Thymus (tissue), 11 donors: ENCODE measurements around the gene PPP1R1B. TPM values are rescaled to one million over a fixed set of nuclear protein-coding genes. Genes with fewer than 3 reads are reported as not detected.

Source experiments
- DNase-seq, 9 donors: peaks; one replicate each; pipeline ENCODE4 v3.0.0-alpha.2; 2013; ENCODE audit warnings: low spot score in 9 of 9, low read depth in 6 of 9, missing footprints in 1 of 9
- H3K27ac ChIP-seq, 2 donors: one replicate each; pipeline ENCODE4 v1.5.1; 2013; ENCODE audit warnings: control low read depth in 1 of 2, low read depth in 1 of 2, low read length in 1 of 2, mild to moderate bottlenecking in 1 of 2, moderate library complexity in 1 of 2
- H3K27me3 ChIP-seq, 2 donors: one replicate each; pipeline ENCODE4 v1.5.1; 2013; ENCODE audit warnings: low read length in 1 of 2; ENCODE audit not compliant: control insufficient read depth in 2 of 2, insufficient read depth in 1 of 2
- H3K36me3 ChIP-seq, 2 donors: one replicate each; pipeline ENCODE4 v1.5.1; 2013; ENCODE audit warnings: low read length in 1 of 2, mild to moderate bottlenecking in 1 of 2, moderate library complexity in 1 of 2; ENCODE audit not compliant: control insufficient read depth in 2 of 2, insufficient read depth in 2 of 2
- H3K4me1 ChIP-seq, 2 donors: one replicate each; pipeline ENCODE4 v1.5.1; 2013; ENCODE audit warnings: low read length in 2 of 2; ENCODE audit not compliant: control insufficient read depth in 2 of 2, insufficient read depth in 2 of 2
- H3K4me3 ChIP-seq, 2 donors: one replicate each; pipeline ENCODE4 v1.5.1; 2013; ENCODE audit warnings: low read length in 2 of 2, control low read depth in 1 of 2, mild to moderate bottlenecking in 1 of 2
- H3K9me3 ChIP-seq, 2 donors: one replicate each; pipeline ENCODE4 v1.5.1; 2013; ENCODE audit warnings: low read length in 1 of 2, mild to moderate bottlenecking in 1 of 2; ENCODE audit not compliant: control insufficient read depth in 2 of 2, insufficient read depth in 1 of 2
- WGBS: extraction: QIAGEN DNeasy Blood & Tissue Kit; methylation state at CpG from one replicate; pipeline ENCODE4 v1.1.7; 2013; 5-methylcytosine and 5-hydroxymethylcytosine counted together
- polyA plus RNA-seq: library from polyadenylated mRNA; stranded (reverse); fragments of 200-250 nt; gene quantifications from one replicate; pipeline ENCODE4 v1.2.3, GENCODE V29; 2013
- total RNA-seq: library from RNA; stranded (reverse); fragments of 120-200 nt; gene quantifications from one replicate; pipeline ENCODE4 v1.2.4, GENCODE V29; 2013
- donor health status: healthy.

Gene PPP1R1B
- total and polyA plus RNA-seq, 2 donors, result 1.3 to 1.8 TPM

- no peaks in the 10 kb centered on the region for H3K36me3 ChIP-seq
- peaks cover 0 to 4% of the 10 kb centered on the region in 2 donors for H3K9me3 ChIP-seq
- H3K4me1 ChIP-seq, result no peaks in the 10 kb centered on the region
- H3K27me3 ChIP-seq, result peaks cover 93 to 100% of the 10 kb centered on the region in 2 donors
- no peak for DNase-seq
- H3K4me3 ChIP-seq, result no peak overlapping the region
- WGBS, result 8% methylated on average over 31 of the region's 31 CpGs
- H3K27ac ChIP-seq, result no peak overlapping the region
Measured at GRCh38 chr17:39604911-39605491, 21.8 kb upstream of the PPP1R1B start.

- Histone ChIP-seq H3K4me1 (no peaks in the 10 kb centered on the region), H3K36me3 (no peaks in the 10 kb centered on the region), H3K4me3 (no peak overlapping the region), H3K27ac (no peak overlapping the region), H3K9me3 (peaks cover 0 to 4% of the 10 kb centered on the region in 2 donors), H3K27me3 (peaks cover 92 to 99% of the 10 kb centered on the region in 2 donors)
- no peak for DNase-seq
- WGBS, result 3% methylated on average over 102 of the region's 102 CpGs
Measured at GRCh38 chr17:39605492-39606433, 21.0 kb upstream of the PPP1R1B start.

- no peak for DNase-seq
- WGBS, result 4% methylated on average over 66 of the region's 66 CpGs
- Histone ChIP-seq H3K4me3 (peak overlapping the region in 1 of 2 donors; percentile 5), H3K36me3 (no peaks in the 10 kb centered on the region), H3K27ac (no peak overlapping the region), H3K27me3 (peaks cover 89 to 98% of the 10 kb centered on the region in 2 donors), H3K4me1 (no peaks in the 10 kb centered on the region), H3K9me3 (peaks cover 0 to 4% of the 10 kb centered on the region in 2 donors)
Measured at GRCh38 chr17:39606434-39607056, 20.2 kb upstream of the PPP1R1B start.

GRCh38 chr17:39607057-39607850, 19.5 kb upstream of the PPP1R1B start:
- Histone ChIP-seq H3K36me3 (no peaks in the 10 kb centered on the region), H3K9me3 (peaks cover 0 to 4% of the 10 kb centered on the region in 2 donors), H3K4me3 (no peak overlapping the region), H3K27ac (no peak overlapping the region), H3K27me3 (peaks cover 84 to 98% of the 10 kb centered on the region in 2 donors), H3K4me1 (no peaks in the 10 kb centered on the region)
- WGBS, result 8% methylated on average over 40 of the region's 40 CpGs
- no peak for DNase-seq

GRCh38 chr17:39607851-39608130, 19.0 kb upstream of the PPP1R1B start, which contains the start of gene NEUROD2:
Gene NEUROD2, minus strand, starts transcription at chr17:39607920. Its CDS starts 1,321 bp downstream, at chr17:39606599.
- peak within 1 kb of the TSS in 1 of 2 donors; percentile 5 for H3K4me3 ChIP-seq
- H3K36me3 ChIP-seq, result no peaks in the 10 kb centered on the region
- DNase-seq, result no peak
- H3K4me1 ChIP-seq, result no peaks in the 10 kb centered on the region
- no peak within 1 kb of the TSS for H3K27ac ChIP-seq
- H3K27me3 ChIP-seq, result peaks cover 84 to 98% of the 10 kb centered on the region in 2 donors
- WGBS, result 12% methylated on average over 20 of the region's 20 CpGs
- peaks cover 0 to 4% of the 10 kb centered on the region in 2 donors for H3K9me3 ChIP-seq

- DNase-seq, result no peak
Measured at GRCh38 chr17:39608142-39608981, 18.4 kb upstream of the PPP1R1B start.

GRCh38 chr17:39609416-39610025, 17.2 kb upstream of the PPP1R1B start:
- Histone ChIP-seq H3K4me1 (no peaks in the 10 kb centered on the region), H3K36me3 (no peaks in the 10 kb centered on the region), H3K27ac (no peak overlapping the region), H3K4me3 (no peak overlapping the region), H3K9me3 (peaks cover 0 to 4% of the 10 kb centered on the region in 2 donors), H3K27me3 (peaks cover 69 to 97% of the 10 kb centered on the region in 2 donors)
- DNase-seq, result no peak
- WGBS, result 93% methylated on average over 4 of the region's 4 CpGs

More at GRCh38 chr17:39608142-39608981, 18.4 kb upstream of the PPP1R1B start:
- Histone ChIP-seq H3K36me3 (no peaks in the 10 kb centered on the region), H3K4me1 (no peaks in the 10 kb centered on the region), H3K4me3 (no peak overlapping the region), H3K27ac (no peak overlapping the region), H3K9me3 (peaks cover 0 to 4% of the 10 kb centered on the region in 2 donors), H3K27me3 (peaks cover 78 to 98% of the 10 kb centered on the region in 2 donors)
- WGBS, result 21% methylated on average over 15 of the region's 15 CpGs
